CD14-positive monocyte (primary cell): ENCODE results near the gene CDH12. TPM values are rescaled to one million over a fixed set of nuclear protein-coding genes. Genes with fewer than 3 reads are reported as not detected.
"Not testable (repeated sequence)": the region's sequence is repeated elsewhere in the genome, so short reads cannot be mapped to it uniquely, and the experiment has no call there.

Experiments used
- DNase-seq, 3 donors: peaks; one replicate each; pipeline ENCODE4 v3.0.0-alpha.2; 2011 to 2022
- H2AFZ ChIP-seq: 2 replicates; pipeline ENCODE4 v1.6.0; 2012; ENCODE audit warnings: mild to moderate bottlenecking, low read depth, low read length, inconsistent platforms; ENCODE audit not compliant: insufficient read depth, poor library complexity, severe bottlenecking
- H3K27ac ChIP-seq, 2 donors: 1 replicate in 1 of 2; 2 replicates in 1 of 2; pipeline ENCODE4 v1.5.1; 2012 to 2013; ENCODE audit warnings: low read length in 2 of 2, control low read depth in 1 of 2, inconsistent platforms in 1 of 2, low read depth in 1 of 2, mild to moderate bottlenecking in 1 of 2
- H3K27me3 ChIP-seq, 2 donors: one replicate each; pipeline versions ENCODE4 v1.6.0 to v1.6.1; 2011 to 2013; ENCODE audit warnings: low read length in 2 of 2; ENCODE audit not compliant: control insufficient read depth in 2 of 2, insufficient read depth in 2 of 2
- H3K36me3 ChIP-seq, 2 donors: replicated peaks in 1 of 2; 1 replicate in 1 of 2; 2 replicates in 1 of 2; pipeline versions ENCODE4 v1.5.1 to v1.6.1; 2012 to 2013; ENCODE audit warnings: low read length in 2 of 2, control low read depth in 1 of 2, inconsistent platforms in 1 of 2, mild to moderate bottlenecking in 1 of 2; ENCODE audit not compliant: insufficient read depth in 2 of 2, control insufficient read depth in 1 of 2
- H3K4me1 ChIP-seq, 2 donors: 1 replicate in 1 of 2; 2 replicates in 1 of 2; pipeline versions ENCODE4 v1.5.1 to v1.6.1; 2012 to 2013; ENCODE audit warnings: low read length in 2 of 2, control low read depth in 1 of 2, inconsistent platforms in 1 of 2, mild to moderate bottlenecking in 1 of 2, moderate library complexity in 1 of 2; ENCODE audit not compliant: insufficient read depth in 2 of 2, control insufficient read depth in 1 of 2
- H3K4me2 ChIP-seq: replicated peaks from 2 replicates; pipeline ENCODE3; 2012; ENCODE audit warnings: low read length, moderate library complexity, mild to moderate bottlenecking; ENCODE audit not compliant: poor library complexity, severe bottlenecking; ENCODE audit errors: extremely low read depth
- H3K4me3 ChIP-seq, 3 experiments: fragments of 200-600 bp in 1 of 3; sonication (generic) in 1 of 3; replicated peaks in 1 of 3; 1 replicate in 2 of 3; 2 replicates in 1 of 3; pipeline ENCODE4 v1.5.1; 2011 to 2013; ENCODE audit warnings: low read length in 3 of 3, mild to moderate bottlenecking in 3 of 3, control low read depth in 2 of 3, low read depth in 2 of 3, inconsistent platforms in 1 of 3, moderate library complexity in 1 of 3
- H3K79me2 ChIP-seq: 2 replicates; pipeline ENCODE4 v1.6.0; 2012; ENCODE audit warnings: mild to moderate bottlenecking, control low read depth, inconsistent platforms, low read length, moderate library complexity; ENCODE audit not compliant: insufficient read depth
- H3K9ac ChIP-seq: 2 replicates; pipeline ENCODE4 v1.6.0; 2017; ENCODE audit warnings: low read length, mild to moderate bottlenecking; ENCODE audit not compliant: insufficient read depth, poor library complexity, severe bottlenecking
- H3K9me3 ChIP-seq, 2 donors: replicated peaks in 1 of 2; 1 replicate in 1 of 2; 2 replicates in 1 of 2; pipeline versions ENCODE4 v1.5.1 to v1.6.1; 2012 to 2013; ENCODE audit warnings: low read length in 2 of 2, control low read depth in 1 of 2; ENCODE audit not compliant: control insufficient read depth in 1 of 2, insufficient read depth in 1 of 2
- H4K20me1 ChIP-seq: 2 replicates; pipeline ENCODE4 v1.6.0; 2012; ENCODE audit warnings: mild to moderate bottlenecking, low read length, control low read depth, moderate library complexity; ENCODE audit not compliant: insufficient read depth
- H3K27ac Mint-ChIP-seq, 7 donors: one replicate each; pipeline ENCODE4 v1.8.0; 2020; ENCODE audit warnings: mild to moderate bottlenecking in 7 of 7, mixed read lengths in 7 of 7, moderate library complexity in 6 of 7, inconsistent platforms in 2 of 7
- H3K27me3 Mint-ChIP-seq, 3 donors: one replicate each; pipeline ENCODE4 v1.8.0; 2021 to 2022; ENCODE audit warnings: low read depth in 3 of 3, mild to moderate bottlenecking in 3 of 3, mixed read lengths in 3 of 3, moderate library complexity in 3 of 3, inconsistent platforms in 1 of 3
- H3K36me3 Mint-ChIP-seq, 2 donors: one replicate each; pipeline ENCODE4 v1.8.0; 2020; ENCODE audit warnings: mixed read lengths in 2 of 2, inconsistent platforms in 1 of 2, mild to moderate bottlenecking in 1 of 2
- H3K4me1 Mint-ChIP-seq: one replicate; pipeline ENCODE4 v1.8.0; 2020; ENCODE audit warnings: mild to moderate bottlenecking, mixed read lengths
- H3K4me3 Mint-ChIP-seq, 2 donors: one replicate each; pipeline ENCODE4 v1.8.0; 2020; ENCODE audit warnings: mild to moderate bottlenecking in 2 of 2, mixed read lengths in 2 of 2, moderate library complexity in 1 of 2
- H3K9me3 Mint-ChIP-seq, 7 donors: one replicate each; pipeline ENCODE4 v1.8.0; 2020 to 2022; ENCODE audit warnings: mixed read lengths in 7 of 7, mild to moderate bottlenecking in 6 of 7, moderate library complexity in 6 of 7, inconsistent platforms in 2 of 7
- CTCF ChIP-seq: fragments of 200-600 bp; IDR thresholded peaks from one replicate; pipeline ENCODE4 v1.8.0; 2022; ENCODE audit warnings: antibody characterized with exemption, mild to moderate bottlenecking
- WGBS: methylation state at CpG from one replicate; pipeline ENCODE4 v1.1.5; 2013; ENCODE audit warnings: missing lambda C conversion rate; ENCODE audit not compliant: insufficient coverage; 5-methylcytosine and 5-hydroxymethylcytosine counted together
- intact Hi-C, 2 donors: fragments of 100-400 bp; cut with micrococcal nuclease; formaldehyde crosslinking; loops; one replicate each; pipeline versions ENCODE4 v1.15.0 to v1.15.1; 2023
- polyA plus RNA-seq, 3 donors: library from polyadenylated mRNA; depleted of rRNA in 1 of 3; unstranded in 2 of 3; stranded (reverse) in 1 of 3; fragments of 300-500 nt in 2 of 3; fragments of >200 nt in 1 of 3; fragmentation: Illumina TruSeq in 2 of 3; gene quantifications; 1 replicate in 2 of 3; 2 replicates in 1 of 3; pipeline ENCODE4 v1.2.3, GENCODE V29; 2012 to 2021

CDH12 gene
- polyA plus RNA-seq, 3 donors: not detected

- H3K36me3 Mint-ChIP-seq: no peaks in the 10 kb centered on the region
- Histone ChIP-seq H4K20me1 (no peaks in the 10 kb centered on the region), H3K27me3 (no peaks in the 10 kb centered on the region), H3K36me3 (no peaks in the 10 kb centered on the region), H2AFZ (no peak overlapping the region), H3K27ac (no peak overlapping the region), H3K79me2 (no peaks in the 10 kb centered on the region), H3K4me2 (no peak overlapping the region), H3K4me3 (no peak overlapping the region), H3K9me3 (peaks cover 2 to 4% of the 10 kb centered on the region in 2 donors), H3K4me1 (no peaks in the 10 kb centered on the region), H3K9ac (no peak overlapping the region)
- no peak overlapping the region for H3K27ac Mint-ChIP-seq
- DNase-seq: no peak
- no peak for TF ChIP-seq CTCF
- H3K27me3 Mint-ChIP-seq: no peaks in the 10 kb centered on the region
- H3K4me1 Mint-ChIP-seq: no peaks in the 10 kb centered on the region
- WGBS: no CpG with 5 or more reads among the region's 1 CpG
- H3K4me3 Mint-ChIP-seq: no peak overlapping the region
- intact Hi-C loops: no loop called here
- peaks cover 2 to 10% (median 4%) of the 10 kb centered on the region in 7 donors for H3K9me3 Mint-ChIP-seq
These were observed 829.4 kb downstream of the CDH12 start for GRCh38 chr5:22023784-22024183.

GRCh38 chr5:22012893-22013292 lies 840.3 kb downstream of the CDH12 start:
- H3K27me3 ChIP-seq, H3K27ac ChIP-seq, H3K9me3 Mint-ChIP-seq, H3K9me3 ChIP-seq, H3K4me1 Mint-ChIP-seq, H3K36me3 ChIP-seq, H3K79me2 ChIP-seq, DNase-seq, H3K27ac Mint-ChIP-seq, H3K27me3 Mint-ChIP-seq, H3K4me1 ChIP-seq, H3K36me3 Mint-ChIP-seq, H3K4me3 Mint-ChIP-seq, H3K9ac ChIP-seq, H3K4me3 ChIP-seq, H2AFZ ChIP-seq, intact Hi-C loops, H3K4me2 ChIP-seq, H4K20me1 ChIP-seq: not testable (repeated sequence)
- WGBS: no CpG with 5 or more reads among the region's 3 CpGs

- H4K20me1 ChIP-seq, DNase-seq, H3K4me3 ChIP-seq, H3K9me3 Mint-ChIP-seq, H3K36me3 Mint-ChIP-seq, H3K4me2 ChIP-seq, H2AFZ ChIP-seq, H3K36me3 ChIP-seq, H3K27me3 Mint-ChIP-seq, H3K4me3 Mint-ChIP-seq, H3K27me3 ChIP-seq, H3K79me2 ChIP-seq, H3K4me1 ChIP-seq, H3K4me1 Mint-ChIP-seq, H3K9ac ChIP-seq, intact Hi-C loops, H3K27ac Mint-ChIP-seq, H3K27ac ChIP-seq, H3K9me3 ChIP-seq: not testable (repeated sequence)
- WGBS: no CpG with 5 or more reads among the region's 4 CpGs
These were observed 842.3 kb downstream of the CDH12 start for GRCh38 chr5:22010808-22011207.

GRCh38 chr5:22001097-22001496 lies 852.0 kb downstream of the CDH12 start:
- H3K36me3 ChIP-seq, H3K4me3 Mint-ChIP-seq, H3K27me3 Mint-ChIP-seq, H3K4me2 ChIP-seq, H3K9me3 ChIP-seq, H3K4me3 ChIP-seq, H3K79me2 ChIP-seq, H3K9ac ChIP-seq, H2AFZ ChIP-seq, H4K20me1 ChIP-seq, H3K4me1 Mint-ChIP-seq, H3K9me3 Mint-ChIP-seq, H3K27ac ChIP-seq, intact Hi-C loops, H3K4me1 ChIP-seq, H3K36me3 Mint-ChIP-seq, H3K27me3 ChIP-seq, DNase-seq, H3K27ac Mint-ChIP-seq: not testable (repeated sequence)
- no CpG with 5 or more reads among the region's 2 CpGs for WGBS
